GM18870 (cell line): Measurements from ENCODE around the gene BCL7A.
"Not testable (repeated sequence)": the region's sequence is repeated elsewhere in the genome, so short reads cannot be mapped to it uniquely, and the experiment has no call there.

Experiments used
- ATAC-seq: cut with Tn5 transposase; IDR thresholded peaks from one replicate; pipeline ENCODE4 v1.9.1; 2021; ENCODE audit warnings: moderate library complexity; ENCODE audit not compliant: unreplicated experiment

BCL7A gene

DNA sequence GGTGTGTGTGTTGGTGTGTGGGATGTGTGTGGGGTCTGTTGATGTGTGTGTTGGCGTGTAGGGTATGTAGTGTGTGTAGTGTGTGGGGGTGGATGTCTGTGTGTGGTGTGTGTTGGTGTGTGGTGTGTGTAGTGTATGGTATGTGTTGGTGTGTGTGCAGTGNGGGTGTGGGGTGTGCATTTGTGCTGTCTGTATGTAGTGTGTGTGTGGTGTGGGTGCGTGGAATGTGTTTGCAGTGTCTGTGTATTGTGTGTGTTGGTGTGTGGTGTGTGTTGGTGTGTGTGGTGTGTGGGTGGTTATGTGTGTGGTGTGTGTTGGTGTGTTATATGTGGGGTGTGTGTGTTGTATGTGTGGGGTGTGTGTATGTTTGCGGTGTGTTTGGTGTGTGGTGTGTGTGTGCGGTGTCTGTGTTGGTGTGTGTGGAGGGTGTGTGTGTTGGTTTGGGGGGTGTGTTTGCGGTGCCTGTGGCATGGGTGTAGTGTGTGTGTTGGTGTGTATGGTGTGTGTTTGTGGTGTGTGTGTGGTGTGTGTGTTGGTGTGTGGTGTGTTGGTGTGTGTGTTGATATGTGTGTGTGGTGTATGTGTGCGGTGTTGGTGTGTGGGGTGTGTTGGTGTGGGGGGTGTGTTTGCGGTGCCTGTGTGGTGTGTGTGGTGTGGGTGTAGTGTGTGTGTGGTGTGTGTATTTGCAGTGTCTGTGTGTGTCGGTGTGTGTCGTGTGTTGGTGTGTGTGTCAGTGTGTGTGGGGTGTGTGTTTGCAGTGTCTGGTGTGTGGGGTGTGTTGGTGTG is 71.6 kb downstream of the BCL7A start:
- no peak for ATAC-seq

DNA sequence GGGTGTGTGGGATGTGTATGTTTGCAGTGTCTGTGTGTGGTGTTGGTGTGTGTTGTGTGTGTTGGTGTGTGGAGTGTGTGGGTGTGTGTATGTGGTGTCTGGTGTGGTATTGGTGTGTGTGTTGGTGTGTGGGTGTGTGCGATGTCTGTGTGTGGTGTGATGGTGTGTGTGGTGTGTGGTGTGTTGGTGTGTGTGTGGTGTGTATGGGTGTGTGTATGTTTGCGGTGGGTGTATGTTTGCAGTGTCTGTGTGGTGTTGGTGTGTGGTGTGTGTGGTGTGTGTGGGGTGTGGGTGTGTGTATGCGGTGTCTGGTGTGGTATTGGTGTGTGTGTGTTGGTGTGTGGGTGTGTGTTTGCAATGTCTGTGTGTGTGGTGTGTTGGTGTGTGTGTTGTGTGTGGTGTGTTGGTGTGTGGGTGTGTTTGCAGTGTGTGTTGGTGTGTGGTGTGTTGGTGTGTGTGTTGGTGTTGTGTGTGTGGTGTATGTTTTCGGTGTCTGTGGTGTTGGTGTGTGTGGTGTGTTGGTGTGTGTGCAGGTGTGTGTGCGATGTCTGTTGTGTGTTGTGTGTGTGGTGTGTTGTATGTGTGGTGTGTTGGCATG is 72.6 kb downstream of the BCL7A start:
- no peak for ATAC-seq

DNA sequence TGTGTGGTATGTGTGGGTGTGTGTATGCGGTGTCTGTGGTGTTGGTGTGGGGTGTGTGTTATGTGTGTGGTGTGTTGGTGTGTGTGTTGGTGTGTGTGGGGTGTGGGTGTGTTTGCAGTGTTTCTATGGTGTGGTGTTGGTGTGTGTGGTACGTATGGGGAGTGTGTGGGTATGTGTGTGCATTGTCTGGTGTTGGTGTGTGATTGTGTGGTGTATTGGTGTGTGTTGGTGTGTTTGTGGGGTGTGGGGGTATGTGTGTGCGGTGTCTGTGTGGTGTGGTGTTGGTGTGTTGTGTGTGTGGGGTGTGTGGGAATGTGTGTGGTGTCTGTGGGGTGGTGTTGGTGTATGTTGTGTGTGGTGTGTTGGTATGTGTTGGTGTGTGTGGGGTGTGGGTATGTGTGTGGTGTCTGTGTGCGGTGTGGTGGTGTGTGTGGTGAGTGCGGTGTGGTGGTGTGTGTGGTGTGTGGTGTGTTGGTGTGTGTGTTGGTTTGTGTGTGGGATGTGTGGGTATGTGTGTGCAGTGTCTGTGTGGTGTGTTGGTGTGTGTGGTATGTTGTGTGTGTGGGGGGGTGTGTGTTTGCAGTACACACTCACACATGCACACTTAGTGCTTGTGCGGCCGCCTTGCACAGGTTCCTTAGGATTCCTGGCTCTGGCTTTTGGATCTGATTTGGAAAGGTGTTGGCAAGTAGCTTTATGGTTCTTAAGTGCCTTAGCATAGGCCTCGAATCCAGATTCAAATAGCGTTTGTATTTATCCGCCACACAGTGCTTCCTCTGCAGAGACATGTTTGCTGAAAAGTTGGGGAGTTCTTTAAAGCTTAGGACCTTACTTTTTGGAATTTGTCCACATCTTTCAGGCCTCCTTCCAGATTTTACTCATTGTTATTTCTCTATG is 73.3 kb downstream of the BCL7A start:
- ATAC-seq = no peak

DNA sequence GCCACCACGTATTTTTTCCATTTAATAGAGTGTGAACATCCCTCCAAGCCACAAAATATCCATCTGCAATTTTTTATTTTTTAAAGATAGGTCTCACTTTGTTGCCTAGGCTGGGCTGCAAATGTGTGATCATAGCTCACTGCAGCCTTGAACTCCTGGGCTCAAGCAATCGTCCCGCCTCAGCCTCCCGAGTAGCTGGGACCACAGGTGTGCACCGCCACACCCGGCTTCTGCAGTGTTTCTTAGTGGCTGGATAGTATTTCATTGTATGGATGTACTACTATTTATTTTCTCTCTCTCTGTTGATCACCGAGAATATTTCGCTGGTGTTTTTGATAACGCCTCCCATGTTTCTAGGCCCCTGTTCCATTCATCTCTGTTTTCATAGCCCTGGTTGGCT is 74.3 kb downstream of the BCL7A start:
- ATAC-seq = no peak

DNA sequence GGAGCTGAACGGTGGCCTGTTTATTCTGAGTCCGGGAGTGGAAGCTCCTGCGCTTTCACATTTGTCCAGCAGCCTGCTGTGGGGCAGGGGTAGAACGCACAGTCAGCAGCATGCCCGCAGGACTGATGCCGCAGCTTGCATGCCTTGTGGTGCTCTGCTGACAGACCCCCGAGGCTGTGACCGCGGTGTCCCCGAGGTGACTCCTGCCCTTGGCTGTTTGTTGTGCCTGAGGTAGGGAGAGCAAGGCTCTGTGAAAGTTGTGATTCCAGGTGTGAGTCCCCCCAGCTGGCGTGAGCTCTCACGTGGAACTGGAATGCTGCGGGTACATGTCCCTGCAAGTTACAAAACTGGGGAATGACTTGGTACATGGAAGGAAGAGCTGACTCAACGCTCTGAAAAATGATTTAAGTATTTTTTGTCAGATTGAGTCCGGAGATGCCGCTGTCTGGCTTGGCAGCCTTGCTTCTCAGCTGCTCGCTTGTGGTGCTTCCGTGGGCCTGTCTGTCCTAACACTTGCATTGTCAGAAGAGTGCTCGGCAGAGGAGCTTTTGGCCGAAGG is 75.0 kb downstream of the BCL7A start:
- no peak for ATAC-seq

DNA sequence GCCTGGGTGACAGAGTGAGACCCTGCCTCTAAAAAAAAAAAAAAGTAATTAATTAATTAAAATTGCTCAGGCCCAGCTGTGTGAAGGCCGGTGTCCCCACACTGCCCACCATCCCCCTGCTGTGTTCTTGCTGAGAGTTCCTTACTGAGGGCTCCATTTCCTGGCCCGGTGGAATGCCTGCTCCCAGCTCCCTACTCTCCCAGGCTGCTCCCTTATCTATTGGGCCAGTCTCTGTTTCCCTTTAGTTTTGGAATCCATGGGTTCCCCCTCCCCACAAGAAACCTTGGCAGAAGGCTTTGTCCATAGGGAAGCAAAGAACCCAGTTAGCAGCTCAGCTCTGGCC is 75.9 kb downstream of the BCL7A start:
- no peak for ATAC-seq

DNA sequence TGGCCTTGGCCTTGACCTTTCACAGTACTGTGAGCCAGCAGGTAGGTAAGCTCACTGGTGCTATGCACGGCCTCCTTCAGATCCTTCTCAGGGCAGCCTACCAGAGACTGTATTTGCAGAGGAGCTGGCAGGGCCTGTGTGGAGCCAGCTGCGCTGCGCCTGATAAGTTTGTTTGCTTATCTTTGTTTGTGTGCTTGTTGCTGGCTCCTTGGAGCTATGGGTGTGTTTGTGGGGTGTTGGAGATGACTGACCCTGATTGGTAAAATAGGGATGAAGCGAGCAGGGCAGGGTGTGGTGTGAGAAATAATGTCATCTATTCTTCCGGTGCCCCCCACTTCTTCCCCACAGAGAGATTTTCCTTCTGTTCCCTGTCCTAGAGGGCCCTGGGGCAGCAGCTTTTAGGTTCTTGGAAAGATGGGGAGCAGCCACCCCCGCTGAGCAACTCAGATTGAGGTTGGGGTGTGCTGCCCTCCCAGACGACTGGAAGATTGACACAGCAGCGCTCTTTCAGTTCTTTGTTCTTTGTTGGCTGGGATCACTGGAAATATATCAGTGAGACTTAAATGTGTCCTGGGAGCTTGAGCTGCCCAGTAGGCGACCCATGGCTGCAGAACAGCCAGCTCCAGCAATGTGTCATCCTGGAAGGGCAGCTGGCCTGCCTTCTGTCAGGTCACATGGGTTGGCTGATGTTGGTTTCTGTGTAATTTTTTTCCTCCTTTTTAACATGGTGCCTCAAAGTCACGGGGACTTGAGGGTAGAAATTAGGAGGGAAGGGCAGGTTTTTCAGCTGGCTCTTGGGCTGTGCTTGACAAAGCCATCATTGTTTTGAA is 76.5 kb downstream of the BCL7A start:
- ATAC-seq = no peak

DNA sequence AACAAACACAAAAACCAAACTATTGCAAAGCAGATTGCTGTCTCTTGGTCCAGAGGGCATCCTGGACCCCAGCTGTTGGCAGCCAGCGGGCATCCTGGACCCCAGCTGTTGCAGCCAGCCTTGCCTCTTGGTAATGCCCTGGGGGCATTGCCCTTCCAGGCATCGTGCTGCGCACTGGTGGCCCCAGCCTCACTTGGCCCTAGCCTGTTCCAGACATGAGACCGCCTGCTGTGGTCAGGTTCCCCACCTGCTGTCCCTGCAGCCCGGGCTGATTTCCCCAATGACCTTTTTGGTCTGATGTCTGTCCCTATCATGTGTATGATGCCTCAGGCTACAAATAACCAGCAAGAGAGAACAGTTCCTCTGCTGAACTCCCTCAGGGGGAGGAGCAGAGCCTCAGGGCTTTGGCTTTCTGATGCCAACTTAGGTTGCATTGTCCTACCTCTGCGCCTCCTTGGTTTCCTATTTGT is 77.6 kb downstream of the BCL7A start:
- no peak for ATAC-seq

DNA sequence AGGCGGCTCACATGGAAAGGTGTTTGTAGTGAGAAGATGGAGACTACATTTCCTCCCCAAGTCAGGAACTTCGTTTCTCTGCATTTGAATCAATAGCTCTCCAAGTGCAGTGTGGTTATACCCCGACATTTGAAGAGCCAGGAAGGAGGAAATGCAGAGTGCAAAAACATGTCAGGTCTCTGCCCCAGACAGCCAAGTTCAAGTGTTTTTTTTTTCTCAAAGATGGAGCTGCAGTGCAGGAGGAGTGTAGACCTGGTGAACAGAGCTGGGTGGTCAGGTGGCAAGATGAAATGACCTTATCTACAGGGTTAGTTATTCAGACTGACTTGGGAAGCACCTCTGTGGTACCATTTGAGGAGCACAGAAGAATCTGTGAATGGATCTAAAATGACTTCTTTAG is 78.2 kb downstream of the BCL7A start:
- no peak for ATAC-seq

DNA sequence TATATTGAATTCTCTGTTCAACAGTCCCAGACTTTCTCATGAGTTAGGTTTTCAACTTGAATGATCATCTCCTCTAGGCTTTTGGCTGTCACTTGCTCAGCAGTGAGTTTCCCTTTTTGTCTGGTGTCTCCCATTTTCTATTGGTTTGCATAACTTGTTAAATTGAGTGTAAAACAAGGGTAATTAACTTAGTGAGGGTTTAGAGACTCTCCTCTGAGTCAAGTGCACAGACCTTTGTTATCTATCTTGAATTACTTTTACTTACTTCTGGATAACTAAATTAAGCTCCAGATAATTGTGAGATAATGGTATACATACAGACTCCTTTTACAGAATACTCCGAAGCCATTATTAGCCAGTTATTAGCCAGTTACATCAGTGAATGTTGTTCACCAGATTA is 78.9 kb downstream of the BCL7A start:
- ATAC-seq = no peak

DNA sequence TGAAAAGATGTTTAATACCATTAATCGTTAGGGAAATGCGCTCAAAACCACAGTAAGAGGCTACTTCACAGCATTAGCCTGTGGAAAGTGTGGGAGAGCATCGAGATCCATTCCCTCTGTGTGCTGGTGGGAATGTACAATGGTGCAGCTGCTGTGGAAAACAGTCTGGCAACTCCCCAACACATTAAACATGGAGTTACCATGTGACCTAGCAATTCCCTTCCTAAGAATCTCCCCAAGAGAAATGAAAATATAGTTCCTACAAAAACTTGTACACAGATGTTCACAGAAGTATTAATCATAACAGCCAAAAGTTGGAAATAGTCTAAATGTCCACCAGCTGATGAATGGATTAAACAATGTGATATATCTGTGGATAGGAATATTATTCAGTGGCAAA is 80.6 kb downstream of the BCL7A start:
- no peak for ATAC-seq

DNA sequence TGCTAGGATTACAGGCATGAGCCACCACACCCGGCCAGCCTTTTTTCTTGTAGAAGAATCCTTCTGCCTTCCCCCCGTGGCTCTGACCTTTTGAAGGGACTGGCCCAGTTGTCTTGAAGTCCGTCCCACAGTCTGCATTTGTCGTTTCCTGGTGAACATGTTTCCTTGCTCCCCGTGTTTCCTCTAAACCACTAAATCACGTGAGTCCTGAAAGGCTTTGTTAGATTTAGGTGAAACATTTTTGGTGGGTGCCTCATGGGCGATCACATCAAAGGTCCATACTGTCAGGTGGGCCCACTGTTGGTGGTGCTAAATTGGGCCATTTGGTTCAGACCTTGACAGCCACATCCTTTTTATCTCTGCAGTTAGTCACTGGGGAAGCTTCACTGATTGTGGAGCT is 83.2 kb downstream of the BCL7A start:
- ATAC-seq = no peak

DNA sequence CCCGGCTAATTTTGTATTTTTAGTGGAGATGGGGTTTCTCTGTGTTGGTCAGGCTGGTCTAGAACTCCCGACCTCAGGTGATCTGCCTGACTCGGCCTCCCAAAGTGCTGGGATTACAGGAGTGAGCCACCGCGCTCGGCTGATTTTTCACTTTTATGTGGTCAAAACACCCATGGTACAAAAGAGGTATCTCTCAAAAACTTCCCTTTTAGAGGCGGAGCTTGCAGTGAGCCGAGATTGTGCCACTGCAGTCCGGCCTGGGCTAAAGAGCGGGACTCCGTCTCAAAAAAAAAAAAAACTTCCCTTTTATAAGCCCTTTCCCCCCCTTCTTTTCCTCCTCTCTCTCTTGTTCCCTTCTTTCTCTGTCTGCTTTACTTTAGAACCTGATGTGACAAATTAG is 83.8 kb downstream of the BCL7A start:
- not testable (repeated sequence) for ATAC-seq

DNA sequence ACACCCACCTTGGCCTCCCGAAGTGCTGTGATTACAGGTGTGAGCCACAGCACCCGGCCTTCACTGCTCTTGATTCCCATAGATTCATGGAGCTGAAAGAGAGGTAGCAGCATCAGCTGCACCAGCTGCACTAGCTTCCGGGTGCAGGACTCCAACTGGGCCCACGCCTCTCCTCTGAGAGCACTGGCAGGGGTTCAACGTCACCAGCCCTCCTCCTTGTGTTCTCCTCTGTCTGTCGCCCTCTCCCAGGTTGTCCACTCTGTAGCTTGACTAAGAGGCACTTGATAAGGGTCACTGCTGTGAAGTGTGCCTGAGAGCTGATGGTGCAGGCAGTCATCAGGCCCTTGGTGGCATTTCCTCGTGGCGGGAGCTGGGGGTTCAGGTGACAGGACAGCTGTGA is 85.2 kb downstream of the BCL7A start:
- ATAC-seq = no peak

DNA sequence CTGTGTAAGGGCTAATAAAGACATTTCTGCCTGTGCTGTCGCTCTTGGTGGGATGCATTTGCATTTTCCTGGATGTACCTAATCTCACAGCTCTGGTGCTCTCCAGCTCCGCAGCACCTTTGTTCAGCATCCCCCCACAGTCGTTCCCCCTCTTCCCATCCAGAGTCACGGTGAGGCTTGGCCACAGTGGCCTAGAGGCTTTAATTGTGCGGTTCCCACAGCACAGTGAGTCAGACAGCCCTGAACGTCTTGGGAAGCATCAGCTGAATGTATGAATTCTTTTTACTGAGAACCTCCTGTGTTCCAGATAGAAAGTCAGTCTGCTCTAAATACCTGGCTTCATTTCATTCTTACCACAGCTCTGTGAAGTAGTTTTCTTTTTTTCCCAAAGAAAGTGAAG is 85.6 kb downstream of the BCL7A start:
- no peak for ATAC-seq

DNA sequence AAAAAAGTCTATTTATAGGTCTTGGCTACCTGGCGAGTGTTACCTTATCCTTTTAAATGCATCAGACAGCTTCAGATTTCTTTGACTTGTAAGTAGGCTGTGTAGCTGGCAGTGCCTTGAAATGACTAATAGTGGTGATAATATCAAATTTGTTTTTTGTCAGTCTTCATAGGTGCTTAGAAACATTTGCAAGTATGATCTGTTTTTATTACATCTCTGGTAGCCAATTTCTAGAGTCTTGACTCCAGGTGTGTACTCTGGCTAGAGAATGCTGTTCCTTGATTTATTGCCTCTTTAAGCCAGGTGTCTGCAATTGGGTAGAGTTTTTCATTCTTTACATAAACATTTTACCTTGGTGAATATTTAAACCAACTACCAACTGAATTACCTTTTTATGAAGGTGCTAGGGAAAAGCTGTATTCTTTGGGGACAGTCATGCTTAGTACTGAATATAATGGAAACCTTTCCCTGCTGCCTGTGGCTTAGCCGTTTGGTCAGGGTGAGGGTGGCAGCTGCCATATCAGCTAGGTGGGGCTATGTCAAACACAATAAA is 89.5 kb downstream of the BCL7A start:
- no peak for ATAC-seq
